ENCODE measurements around the gene EDC3.
"Not testable (repeated sequence)": the region's sequence is repeated elsewhere in the genome, so short reads cannot be mapped to it uniquely, and the experiment has no call there.

GRCh38 chr15:74629696-74630095 is 66.1 kb downstream of the EDC3 start:
- TF ChIP-seq EZH2phosphoT487 (IDR thresholded peaks at IDR 0.05; ENCODE audit: unreplicated experiment); CTCF (conservative IDR thresholded peaks at IDR 0.05; ENCODE audit: low read depth in 2 of 2); NANOG (IDR thresholded peaks at IDR 0.05; ENCODE audit: borderline replicate concordance); REST (IDR thresholded peaks at IDR 0.05; ENCODE audit: unreplicated experiment): not testable (repeated sequence)

Data from GM23338 (cell line).